Fibroblast of the conjunctiva (primary cell): ENCODE results near the gene PRCP.
A peak's percentile ranks its signal among the peaks of the same experiment; 100 is the strongest.

Experiments
- DNase-seq: peaks from one replicate; pipeline ENCODE4 v3.0.0-alpha.2; 2010; ENCODE audit warnings: low read depth

Gene PRCP

DNA sequence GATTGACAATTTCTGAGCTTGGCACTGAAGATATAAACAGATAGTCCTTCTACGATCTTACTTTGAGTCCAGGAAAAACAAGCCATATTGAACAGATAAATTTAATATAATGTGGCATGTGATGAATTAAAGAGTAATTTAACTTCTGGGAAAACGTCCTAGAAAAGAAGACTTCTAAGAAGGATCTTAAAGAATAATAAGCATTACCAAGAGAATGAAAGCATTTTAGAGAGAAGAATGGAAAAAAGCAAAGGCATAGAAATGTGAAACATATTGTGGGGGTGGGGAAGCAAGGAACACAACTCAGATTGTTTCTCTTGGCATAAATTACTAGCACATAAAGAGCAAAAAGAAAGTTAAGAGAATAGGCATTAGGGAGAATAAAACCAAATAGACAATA, 6.7 kb upstream of the PRCP start:
- peak; percentile 9 for DNase-seq

DNA sequence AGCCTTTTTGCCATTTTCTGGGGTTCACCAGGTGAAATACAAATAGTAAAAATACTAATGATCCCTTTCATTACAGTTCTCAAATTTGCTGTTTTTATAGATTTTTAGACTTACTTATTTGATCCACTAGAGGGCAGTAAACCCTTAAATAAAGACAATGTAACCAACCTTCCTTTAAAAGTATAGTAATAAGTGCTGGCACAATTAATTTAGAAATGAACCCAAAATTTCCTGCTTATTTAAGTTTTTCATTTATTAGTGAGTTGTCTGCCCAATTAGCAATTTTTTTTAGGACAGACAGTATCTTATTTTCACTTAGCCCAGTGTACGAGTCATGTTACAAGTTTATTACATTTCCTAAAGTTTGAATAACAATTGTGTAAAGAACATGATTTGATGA, 6.0 kb upstream of the PRCP start:
- peak; percentile 5 for DNase-seq

DNA sequence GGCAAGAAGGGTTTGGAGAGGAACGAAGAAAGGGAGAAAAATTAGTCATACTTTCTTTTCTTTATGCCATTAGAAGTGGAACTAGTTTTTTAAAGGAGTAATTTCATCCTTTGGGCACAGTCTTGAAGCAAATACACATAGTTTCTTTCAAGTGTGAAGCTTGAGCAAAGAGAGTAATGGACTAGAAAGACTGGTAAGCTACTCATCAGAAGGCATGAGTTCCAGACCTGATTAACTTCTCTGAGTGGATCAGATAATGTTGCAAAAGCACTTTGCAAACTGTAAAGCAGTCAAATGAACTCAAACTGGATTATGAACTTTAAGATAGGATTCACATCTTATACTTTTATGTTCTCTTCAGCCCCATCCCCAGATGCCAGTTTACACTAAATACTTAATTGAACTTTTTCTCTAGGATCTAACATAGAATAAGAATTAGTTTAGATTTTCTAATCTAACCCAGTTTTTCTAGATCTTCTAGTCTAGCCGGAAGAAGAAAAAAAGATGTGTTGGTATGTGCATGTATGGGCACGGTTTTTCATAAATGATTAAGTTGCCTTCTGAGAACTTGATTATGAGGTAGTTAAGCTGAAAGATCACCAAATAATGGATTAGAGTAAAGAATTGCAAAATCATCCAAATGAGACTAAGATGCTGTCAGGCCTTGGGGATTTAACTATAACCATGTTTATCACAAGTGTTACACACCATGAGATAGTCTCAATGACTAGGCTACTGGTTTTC, 3.8 kb upstream of the PRCP start:
- no peak for DNase-seq

DNA sequence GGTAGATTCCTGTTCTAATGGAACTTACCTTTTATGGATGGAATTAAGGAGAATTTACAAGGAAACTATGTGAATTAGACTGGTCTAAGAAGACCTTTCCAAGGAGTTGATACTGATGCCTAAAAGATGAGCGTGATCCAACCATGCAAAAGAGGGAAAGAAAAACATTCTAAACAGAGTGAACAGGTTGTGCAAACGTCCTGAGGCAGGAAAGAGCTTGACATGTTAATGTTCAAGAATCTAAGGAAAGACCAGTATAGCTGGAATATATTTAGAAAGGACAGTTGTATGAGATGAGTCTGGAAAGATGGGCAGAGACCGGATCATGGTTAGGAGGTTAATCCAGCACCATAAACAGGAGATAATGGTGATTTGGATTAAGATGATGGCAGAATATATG, 2.6 kb upstream of the PRCP start:
- DNase-seq = no peak

DNA sequence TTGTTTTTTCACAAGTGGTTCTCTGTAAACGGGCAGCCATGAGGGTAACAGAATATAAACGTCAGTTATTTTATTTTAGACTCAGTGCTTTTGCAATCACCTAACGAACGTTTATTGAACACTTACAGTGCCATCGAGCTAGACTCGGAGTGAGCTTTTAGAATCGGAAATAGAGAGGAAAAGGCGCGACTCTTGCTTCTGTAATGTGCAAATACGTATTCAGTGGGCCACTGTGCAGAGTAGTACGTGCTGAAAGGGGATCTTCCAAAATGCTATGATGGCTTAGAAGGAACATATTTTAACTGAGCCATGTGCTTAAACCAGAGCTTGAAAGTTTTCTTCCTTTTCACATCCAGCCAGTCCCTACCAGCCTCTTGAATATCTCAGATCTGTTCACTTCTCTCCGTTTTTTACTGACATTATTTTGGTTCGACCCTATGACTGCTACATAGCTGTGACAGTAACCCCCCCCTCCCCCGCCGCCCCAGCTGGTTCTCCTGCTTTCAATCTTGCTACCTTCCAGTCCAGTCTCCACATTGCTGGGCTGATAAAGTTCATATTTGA, 1.8 kb upstream of the PRCP start:
- DNase-seq = no peak

DNA sequence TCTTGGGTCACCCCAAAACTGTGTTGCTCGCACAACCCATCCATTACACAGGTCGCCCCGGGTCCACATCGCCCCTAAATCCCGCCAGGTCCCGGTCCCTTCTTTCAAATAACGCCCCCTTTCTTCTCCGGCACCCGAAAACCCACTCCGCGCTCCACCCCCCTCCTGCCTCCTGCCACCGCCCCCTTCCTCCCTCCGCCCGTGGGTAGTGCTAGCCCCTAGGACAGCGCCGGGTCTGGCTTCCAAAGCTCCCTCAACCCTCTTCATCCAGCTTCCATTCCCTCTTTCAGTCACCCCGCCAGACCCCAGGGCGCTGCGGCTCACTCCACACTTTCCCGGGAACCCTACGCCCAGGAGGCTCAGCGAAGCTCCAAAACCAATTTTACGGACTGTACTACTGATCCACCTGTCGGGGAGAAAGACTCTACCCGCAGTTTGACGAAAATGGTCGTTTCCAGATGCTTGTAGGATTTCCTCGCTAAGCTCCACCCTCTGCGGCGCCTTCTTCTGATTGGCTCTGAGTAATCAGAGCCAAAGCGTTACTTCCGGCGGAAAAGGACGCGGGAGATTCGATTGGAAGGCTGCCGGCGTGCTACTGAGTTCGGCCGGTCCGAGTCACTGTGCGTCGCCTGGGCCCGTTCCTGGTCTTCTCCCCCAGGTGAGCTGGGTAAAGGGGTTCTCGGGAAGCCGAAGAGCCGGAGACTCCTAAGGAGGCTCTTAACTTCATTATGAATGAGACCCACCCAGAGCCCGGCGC, 1.1 kb upstream of the PRCP start, which contains the start of gene DDIAS:
TSS of gene DDIAS (plus strand) at position 572 of the 757 bp plus-strand sequence. CDS start 13,003 bp downstream, outside the sequence.
- DNase-seq = peak; percentile 95

DNA sequence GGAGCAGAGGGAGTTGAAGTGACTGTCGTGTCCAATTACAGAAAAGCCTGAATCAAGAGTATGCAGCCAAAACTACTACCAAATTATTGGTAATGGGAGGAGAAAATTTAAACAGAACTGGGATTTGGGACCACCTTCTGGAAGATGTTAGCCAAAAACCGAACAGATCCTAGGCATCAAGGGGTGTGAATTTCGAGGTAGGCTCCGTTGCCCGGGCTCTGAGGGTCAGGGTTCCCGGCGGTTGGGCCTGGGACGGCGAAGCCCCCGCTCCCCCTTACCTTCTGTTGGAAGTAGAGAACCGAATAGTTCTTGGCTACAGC, 313 bp downstream of the PRCP start:
- DNase-seq = no peak

DNA sequence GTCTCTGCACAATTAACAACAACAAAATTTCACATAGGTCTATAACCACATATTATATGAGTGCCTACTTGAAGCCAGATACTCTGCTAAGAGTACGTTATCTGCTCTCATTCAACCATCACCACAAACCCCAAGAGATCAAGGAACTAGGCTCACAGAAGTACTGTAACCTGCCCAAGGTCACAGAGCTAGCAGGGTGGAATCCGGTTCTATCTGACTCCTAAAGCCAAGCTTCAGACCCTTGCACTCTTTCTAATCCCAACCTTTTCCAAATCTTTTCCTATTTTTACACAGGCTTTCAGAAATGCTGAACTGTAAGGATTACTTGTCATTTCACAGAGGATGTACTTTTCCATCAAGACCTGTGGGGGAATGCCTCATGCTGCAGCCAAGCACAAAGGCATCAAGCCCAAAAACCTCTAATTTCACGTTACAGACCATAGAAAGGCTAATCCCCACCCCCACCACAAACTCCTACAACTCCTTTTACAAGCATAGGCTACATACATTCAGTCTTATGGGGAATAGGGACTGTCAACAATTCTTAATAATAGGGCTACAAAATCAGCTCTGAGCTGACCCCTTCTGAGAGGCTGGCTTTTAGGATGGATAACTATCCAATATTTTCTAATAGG, 927 bp downstream of the PRCP start:
- no peak for DNase-seq

DNA sequence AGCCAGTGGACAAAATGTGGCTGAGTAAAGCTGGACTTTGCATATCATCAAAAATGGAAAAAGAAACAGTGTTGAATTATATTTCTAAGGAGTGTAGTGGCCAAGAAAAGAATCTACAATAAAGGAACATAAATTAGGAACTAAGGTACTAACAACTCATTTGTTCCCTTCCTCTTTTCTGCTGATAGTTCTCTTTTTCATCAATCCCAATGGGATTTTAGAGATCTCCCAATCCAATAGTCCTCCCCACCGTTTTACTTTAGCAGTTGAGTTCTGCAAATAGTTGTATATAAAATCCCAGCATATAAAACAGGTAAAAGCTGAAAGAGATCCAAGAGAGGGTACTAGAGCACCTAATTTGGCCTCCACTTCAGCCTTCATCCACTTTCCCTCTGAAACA, 2.0 kb downstream of the PRCP start:
- DNase-seq = no peak

DNA sequence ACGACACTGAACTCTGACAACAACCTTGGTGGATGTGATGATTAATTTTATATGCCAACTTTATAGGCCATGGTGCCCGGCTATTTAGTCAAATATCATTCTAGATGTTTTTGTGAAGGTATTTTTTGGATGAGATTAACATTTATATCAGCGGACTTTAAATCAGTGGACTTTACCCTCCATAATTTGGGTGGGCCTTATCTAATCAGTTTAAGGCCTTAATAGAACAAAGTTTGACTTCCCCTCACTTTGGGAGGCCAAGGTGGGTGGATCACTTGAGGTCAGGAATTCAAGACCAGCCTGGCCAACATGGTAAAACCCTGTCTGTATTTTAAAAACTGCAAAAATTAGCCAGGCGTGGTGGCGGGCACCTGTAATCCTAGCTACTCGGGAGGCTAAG, 4.0 kb downstream of the PRCP start:
- DNase-seq = no peak

DNA sequence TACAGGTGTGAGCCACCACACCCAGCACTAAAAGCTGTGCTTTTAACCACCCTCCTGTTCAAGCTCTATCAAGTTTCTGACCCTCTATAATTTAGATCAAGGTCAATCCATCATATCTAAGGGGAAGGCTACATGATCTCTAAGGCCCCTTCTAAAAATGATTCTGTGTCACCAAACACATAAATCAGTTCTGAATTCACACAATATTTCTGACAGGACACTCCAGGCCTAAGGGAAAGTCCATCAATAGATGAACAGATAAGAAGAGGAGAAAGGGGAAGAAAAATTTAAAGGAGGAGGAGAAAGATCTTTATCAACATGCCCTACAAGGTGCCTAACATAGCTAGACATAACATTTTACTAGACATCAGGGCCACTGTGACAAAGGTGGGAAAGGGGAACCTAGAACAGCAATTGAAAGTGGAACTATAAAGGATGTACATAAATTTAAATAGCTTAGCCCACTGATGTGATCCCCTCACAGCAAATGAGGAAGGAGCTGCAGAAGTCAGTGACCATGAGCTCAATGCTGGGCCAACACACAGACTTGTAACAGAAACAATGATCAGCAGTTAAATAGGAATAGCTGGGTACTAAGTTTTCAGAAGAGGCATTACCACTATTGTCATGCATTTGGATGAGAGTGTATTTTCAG, 4.7 kb downstream of the PRCP start:
- DNase-seq = no peak

DNA sequence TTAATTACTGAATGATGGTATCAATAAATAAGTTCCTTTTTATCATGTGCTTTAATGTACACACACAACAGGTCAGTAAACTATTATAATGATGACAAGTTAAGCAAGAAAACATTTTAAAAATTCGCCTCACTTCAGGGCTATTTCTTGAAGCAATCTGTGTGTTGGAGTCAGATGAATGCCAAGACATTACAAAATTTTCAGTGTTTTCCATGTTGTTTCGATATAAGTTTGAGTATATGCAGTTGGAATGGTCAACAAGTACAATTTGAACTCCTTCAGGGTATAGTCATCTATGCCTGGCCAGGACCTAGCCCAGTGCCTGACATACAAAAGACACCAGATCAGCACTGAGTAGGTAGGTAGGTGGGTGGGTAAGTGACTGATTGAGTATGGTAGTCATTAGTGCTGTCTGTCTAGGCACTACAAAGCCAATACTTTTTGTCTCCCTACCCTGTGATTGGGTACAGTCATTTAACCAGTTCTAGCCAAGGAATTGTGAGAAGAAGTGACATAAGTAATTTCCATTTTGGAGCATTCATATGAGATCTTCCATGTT, 7.5 kb downstream of the PRCP start:
- no peak for DNase-seq

DNA sequence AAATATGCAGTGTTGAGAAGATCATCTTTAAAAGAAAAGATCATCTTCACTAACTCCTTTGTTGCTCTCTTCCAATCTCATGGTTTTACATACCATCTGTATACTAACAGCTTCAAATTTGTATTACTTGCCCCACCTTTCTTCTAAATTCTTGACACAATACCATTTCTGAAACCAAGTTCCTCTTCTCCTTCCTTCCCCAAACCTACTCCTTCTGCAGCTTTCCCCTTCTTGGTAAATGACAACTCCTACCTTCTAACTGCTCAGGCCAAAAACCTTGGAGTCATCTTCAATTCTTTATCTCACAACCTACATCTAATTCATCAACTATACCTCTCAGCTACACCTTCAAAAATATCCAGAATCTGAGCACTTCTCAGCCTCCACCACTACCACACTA, 9.3 kb downstream of the PRCP start:
- no peak for DNase-seq

DNA sequence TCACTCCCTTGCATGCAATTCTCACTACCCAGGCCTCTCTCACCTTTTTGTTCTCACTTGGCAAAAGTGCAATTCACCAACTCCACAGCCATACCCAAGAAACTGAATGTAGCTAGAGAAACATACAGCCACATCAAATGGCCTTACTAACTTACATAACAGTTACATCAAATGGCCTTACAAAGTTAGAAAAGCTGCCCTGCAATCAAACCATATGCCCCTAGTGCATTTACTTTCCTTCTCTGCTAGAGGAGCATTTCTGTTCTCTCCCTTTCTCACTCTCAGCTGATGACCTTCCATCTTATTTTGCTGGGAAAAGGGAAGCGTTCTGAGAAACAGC, 10.3 kb downstream of the PRCP start:
- no peak for DNase-seq

DNA sequence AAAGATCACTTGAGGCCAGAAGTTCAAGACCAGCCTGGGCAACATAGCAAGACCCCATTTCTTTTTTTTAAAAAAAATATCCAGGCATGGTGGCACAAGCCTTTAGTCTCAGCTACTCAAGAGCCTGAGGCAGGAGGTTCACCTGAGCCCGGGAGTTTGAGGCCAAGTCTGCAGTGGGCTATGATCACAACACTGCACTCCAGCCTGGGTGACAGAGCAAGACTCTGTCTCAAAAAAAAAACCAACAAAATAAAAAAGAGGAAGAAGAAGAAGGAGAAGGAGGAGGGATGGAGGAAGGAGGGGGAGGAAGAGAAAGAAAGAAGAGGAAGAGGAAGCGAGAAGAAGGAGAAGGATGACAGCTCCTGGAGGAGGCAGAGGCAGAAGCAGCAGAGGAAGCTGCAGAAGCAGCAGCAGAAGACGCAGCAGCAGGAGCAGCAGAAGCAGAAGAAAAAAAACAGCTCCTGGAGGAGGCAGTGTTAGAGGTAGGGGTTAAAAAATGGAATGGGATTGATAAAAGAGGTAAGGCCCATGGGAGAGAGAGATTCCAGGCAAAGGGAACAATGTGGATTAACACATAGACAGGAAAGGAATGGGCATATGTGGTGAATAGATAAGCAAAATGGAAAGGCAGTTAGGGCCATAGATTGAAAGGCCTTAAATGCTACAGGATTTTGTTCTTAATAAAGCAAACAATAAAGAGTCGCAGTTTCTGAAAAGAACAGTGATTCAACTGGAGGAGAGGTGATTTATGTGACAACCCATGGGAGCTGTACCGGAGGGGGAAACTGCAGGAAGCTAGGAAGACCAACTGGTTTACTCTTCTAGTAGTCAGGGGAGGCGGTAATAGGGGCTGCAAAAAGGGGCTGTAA, 10.9 kb downstream of the PRCP start:
- DNase-seq = no peak

DNA sequence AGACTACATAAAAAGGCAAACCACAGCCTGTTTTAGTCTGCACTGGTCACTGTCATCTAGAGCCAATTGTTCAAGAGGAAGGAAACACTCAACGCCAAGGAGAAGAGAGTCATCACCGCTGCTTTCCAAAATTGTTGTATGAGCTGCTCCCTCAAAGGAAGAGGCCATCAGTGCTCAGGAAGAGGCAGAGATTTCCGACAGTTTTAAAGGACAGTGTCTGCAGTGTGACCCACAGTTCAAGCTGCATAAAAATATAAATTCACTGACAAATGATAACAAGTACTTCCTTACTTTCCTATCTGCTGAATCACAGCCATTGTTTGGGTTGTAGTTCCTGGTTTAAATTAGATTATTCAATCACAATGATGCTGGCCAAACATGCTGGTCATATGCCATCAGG, 16.4 kb downstream of the PRCP start:
- no peak for DNase-seq

DNA sequence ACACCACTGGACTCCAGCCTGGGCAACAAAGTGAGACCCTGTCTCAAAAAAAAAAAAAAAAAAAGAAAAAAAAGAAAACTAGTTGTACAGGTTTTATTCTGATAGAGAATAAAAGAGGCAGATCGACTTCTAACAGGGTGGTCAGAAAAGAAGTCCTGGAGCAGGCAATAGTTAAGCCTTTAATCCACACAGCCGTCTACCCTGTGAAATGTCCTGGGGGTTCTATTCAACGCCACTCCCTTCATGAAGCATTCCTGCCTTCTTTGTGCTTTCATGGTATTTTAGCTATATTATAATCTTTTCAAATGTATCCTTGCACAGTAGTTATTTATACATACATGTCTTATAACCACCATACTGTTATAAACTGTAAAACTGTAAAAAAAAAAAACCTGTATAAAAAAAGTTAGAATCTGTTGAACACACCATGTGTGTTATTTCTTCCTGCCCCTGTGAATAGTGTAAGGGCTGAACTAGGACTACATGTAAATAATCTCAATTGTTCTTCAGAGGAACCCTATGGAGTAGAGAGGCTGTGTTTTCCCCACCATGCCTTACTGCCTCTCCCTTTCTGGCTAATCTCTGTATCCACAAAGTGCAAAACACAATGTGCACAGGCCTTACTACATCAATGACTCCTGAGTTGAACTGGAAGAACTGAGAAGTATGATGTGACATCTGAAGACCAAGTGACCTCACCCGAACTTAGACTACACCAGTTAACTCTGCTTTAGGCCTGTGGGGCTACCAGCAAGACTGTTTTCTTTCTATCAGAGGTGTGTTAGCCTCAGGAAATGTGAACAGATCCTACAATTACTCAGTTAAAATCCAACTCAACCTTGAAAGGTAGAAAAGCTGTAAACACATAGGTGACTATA, 25.3 kb downstream of the PRCP start:
- no peak for DNase-seq

DNA sequence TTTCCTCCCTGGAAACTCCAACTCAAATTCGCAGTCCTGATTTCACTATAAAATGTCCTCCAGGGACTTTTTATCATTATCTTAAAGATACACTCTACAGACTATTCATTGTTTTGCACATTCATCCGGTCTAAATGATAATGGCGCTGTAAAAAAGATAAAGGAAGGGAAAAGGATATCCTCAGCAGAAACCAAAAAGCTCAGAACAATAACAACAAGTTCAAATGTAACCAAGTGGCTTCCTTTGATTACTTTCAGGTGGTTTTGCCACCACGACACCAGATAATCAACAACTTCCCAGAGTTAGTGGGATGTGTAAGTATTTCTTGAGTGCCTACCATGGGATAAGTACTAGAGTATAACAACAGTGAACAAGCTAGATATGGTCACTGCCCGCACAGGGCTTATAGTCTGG, 26.3 kb downstream of the PRCP start:
- no peak for DNase-seq

DNA sequence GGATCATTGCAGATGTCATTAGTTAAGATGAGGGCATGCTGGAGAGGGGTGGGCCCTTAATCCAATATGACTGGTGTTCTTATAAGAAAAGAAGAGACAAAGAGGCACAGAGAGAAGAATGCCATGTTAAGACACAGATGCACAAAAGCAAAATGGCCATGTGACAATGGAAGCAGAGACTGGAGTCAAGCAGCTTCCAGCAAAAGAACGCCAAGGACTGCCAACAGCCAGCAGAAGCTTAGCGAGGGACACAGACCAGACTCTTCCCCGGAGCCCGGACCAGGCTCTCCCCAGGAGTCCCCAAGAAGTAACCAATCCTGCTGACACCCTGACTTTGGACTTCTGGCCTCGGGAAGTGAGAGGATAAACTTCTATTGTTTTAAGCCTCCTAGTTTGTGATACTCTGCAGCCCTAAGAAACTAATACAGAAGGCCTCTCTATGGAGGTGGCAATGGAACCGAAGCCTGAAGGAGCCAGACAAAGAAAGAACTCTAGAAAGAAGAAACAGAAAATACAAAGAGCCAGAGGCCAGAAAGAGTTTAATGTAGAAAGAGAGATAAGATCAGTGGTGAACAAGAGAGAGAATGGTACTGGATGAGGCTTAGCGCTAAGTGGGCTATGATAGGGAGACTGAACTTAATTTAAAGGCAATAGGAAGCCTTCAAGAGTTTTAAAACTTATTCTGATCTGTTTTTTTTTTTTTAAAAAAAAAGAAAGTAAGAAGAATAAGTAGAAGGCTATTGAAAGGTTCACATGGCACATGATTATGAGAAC, 27.7 kb downstream of the PRCP start:
- no peak for DNase-seq
